Coronary artery (tissue), 2 donors: Measurements from ENCODE around the gene ATXN1.

ENCODE experiments used
- DNase-seq: peaks from one replicate; pipeline ENCODE4 v3.0.0-alpha.2; 2017; ENCODE audit warnings: low spot score
- H3K27ac ChIP-seq, 2 donors: fragments of 200-600 bp; sonication (generic); one replicate each; pipeline ENCODE4 v1.5.1; 2016 to 2019
- H3K4me3 ChIP-seq: fragments of 200-600 bp; sonication (generic); 2 replicates; pipeline ENCODE4 v1.5.1; 2016; ENCODE audit warnings: mild to moderate bottlenecking, moderate library complexity
- TF ChIP-seq, protein P1 (sequence below): fragments of 200-600 bp; sonication (generic); IDR thresholded peaks from one replicate; pipeline ENCODE4 v1.5.1; 2019; ENCODE audit warnings: antibody characterized with exemption

ATXN1 gene

GRCh38 chr6:16539086-16539931 lies 222.0 kb downstream of the ATXN1 start:
- DNase-seq = no peak
- H3K27ac ChIP-seq = no peak overlapping the region
- TF ChIP-seq, protein P1, sequence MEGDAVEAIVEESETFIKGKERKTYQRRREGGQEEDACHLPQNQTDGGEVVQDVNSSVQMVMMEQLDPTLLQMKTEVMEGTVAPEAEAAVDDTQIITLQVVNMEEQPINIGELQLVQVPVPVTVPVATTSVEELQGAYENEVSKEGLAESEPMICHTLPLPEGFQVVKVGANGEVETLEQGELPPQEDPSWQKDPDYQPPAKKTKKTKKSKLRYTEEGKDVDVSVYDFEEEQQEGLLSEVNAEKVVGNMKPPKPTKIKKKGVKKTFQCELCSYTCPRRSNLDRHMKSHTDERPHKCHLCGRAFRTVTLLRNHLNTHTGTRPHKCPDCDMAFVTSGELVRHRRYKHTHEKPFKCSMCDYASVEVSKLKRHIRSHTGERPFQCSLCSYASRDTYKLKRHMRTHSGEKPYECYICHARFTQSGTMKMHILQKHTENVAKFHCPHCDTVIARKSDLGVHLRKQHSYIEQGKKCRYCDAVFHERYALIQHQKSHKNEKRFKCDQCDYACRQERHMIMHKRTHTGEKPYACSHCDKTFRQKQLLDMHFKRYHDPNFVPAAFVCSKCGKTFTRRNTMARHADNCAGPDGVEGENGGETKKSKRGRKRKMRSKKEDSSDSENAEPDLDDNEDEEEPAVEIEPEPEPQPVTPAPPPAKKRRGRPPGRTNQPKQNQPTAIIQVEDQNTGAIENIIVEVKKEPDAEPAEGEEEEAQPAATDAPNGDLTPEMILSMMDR = no peak
- H3K4me3 ChIP-seq = no peak overlapping the region

DNA sequence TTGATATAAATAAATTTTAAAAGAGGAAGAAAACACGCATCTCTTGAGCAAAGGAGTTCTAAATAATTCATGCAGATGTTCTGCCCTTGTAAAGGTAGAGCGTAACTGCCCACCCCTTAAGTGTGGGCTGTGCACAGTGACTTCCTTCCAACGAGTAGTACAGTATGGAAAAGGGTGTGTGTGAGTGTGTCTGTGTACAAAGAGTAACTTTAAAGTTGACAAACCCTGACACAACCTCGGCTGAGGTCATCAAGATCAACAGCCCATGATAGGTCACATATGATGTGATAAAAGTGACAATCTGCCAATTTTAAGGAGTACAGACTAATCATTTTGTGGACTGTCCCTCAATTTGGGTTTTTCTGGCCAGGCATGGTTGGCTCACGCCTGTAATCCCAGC lies 225.7 kb downstream of the ATXN1 start:
- TF ChIP-seq, protein P1 = no peak
- Histone ChIP-seq H3K27ac (no peak overlapping the region), H3K4me3 (no peak overlapping the region)
- no peak for DNase-seq

GRCh38 chr6:16533721-16534136 lies 227.5 kb downstream of the ATXN1 start:
- TF ChIP-seq, protein P1 = no peak
- no peak for DNase-seq
- H3K27ac ChIP-seq = no peak overlapping the region
- no peak overlapping the region for H3K4me3 ChIP-seq

DNA sequence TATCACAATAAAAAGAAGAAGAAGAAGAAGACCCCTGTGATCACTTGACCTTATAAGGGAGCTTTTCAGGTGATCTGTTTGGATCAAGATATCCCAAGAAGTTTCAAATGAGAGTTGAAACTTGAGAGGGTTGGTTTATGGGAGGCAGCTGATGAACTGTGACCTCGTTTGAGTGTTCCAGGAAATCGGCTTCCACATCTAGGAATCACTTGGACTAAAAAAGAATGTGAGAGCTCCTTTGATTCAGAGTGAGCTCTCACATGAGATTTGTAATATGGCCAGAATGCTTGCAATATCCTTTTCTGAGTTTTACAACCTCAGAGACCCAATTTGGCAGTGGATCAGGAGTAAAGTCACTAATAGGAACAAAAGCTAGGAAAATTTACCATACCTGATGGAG lies 228.1 kb downstream of the ATXN1 start:
- Histone ChIP-seq H3K4me3 (no peak overlapping the region), H3K27ac (no peak overlapping the region)
- TF ChIP-seq, protein P1 = no peak
- DNase-seq = no peak

DNA sequence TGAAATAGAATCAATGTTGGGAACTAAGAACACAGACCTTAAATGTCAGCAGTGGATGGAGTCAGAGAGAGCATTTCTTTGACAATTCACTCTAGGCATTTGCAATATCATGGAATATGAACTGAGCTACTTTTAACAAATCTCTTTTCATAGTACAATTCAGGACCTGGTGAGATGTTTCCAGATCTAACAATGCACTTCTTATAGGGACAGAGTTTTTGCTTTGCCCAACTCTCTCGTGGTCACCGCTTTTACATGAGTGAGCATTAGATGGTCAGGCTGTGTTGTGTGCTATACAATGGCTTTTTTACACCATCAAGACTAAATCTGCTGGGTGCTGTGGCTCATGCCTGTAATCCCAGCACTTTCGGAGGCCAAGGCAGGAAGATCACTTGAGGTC lies 233.6 kb downstream of the ATXN1 start:
- no peak for DNase-seq
- H3K27ac ChIP-seq = no peak overlapping the region
- H3K4me3 ChIP-seq = no peak overlapping the region
- TF ChIP-seq, protein P1 = no peak

GRCh38 chr6:16524380-16524707 lies 236.9 kb downstream of the ATXN1 start:
- TF ChIP-seq, protein P1 = no peak
- Histone ChIP-seq H3K27ac (no peak overlapping the region), H3K4me3 (no peak overlapping the region)
- no peak for DNase-seq

DNA sequence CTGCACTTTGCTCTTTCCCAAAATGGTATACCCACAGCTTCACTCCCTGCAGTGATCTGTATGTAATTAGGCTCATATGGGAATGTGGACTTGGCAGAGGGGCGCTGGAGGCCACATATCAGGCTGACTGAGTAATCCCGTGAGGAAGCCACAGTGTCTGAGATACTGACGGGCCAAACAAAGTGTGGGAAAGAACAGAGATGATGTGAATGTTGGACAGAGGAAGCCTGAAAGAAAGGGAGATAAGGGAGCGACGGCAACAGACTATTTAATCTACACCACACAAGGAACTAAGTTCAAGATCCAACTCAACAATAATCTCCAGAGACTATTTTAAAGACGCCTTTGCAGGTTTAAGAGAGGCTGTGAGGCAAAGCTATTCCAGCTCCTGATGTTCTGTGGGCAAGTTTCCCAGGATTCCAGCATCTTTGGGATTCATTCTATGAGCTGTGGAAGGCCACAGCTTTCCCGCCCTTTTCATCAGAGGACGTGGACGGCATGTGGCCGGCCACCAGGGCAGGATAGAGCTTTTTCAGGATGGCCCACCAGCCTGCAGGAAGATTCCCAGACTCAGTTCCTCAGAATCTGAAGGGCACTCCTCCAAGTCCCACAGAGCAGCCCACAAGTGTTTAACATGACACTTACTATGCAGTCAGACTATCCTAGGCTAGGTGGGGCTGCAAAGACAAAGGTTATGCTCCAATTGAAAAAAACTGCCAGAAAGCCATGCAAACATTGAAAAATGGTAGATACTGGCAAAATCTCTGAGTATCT lies 237.5 kb downstream of the ATXN1 start:
- TF ChIP-seq, protein P1 = no peak
- Histone ChIP-seq H3K4me3 (no peak overlapping the region), H3K27ac (peak overlapping the region in 1 of 2 donors; percentile 3)
- no peak for DNase-seq
